CD4-positive, alpha-beta T cell treated with Interferon gamma for 1 hour (primary cell): ENCODE data around the gene ARHGEF11.
"Not testable (repeated sequence)": the region's sequence is repeated elsewhere in the genome, so short reads cannot be mapped to it uniquely, and the experiment has no call there.

ENCODE experiments used
- DNase-seq: peaks from one replicate; pipeline ENCODE4 v3.0.0-alpha.2; 2020

The ARHGEF11 gene, protein sequence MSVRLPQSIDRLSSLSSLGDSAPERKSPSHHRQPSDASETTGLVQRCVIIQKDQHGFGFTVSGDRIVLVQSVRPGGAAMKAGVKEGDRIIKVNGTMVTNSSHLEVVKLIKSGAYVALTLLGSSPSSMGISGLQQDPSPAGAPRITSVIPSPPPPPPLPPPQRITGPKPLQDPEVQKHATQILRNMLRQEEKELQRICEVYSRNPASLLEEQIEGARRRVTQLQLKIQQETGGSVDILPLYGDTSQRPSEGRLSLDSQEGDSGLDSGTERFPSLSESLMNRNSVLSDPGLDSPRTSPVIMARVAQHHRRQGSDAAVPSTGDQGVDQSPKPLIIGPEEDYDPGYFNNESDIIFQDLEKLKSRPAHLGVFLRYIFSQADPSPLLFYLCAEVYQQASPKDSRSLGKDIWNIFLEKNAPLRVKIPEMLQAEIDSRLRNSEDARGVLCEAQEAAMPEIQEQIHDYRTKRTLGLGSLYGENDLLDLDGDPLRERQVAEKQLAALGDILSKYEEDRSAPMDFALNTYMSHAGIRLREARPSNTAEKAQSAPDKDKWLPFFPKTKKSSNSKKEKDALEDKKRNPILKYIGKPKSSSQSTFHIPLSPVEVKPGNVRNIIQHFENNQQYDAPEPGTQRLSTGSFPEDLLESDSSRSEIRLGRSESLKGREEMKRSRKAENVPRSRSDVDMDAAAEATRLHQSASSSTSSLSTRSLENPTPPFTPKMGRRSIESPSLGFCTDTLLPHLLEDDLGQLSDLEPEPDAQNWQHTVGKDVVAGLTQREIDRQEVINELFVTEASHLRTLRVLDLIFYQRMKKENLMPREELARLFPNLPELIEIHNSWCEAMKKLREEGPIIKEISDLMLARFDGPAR (N-terminal part only)

DNA sequence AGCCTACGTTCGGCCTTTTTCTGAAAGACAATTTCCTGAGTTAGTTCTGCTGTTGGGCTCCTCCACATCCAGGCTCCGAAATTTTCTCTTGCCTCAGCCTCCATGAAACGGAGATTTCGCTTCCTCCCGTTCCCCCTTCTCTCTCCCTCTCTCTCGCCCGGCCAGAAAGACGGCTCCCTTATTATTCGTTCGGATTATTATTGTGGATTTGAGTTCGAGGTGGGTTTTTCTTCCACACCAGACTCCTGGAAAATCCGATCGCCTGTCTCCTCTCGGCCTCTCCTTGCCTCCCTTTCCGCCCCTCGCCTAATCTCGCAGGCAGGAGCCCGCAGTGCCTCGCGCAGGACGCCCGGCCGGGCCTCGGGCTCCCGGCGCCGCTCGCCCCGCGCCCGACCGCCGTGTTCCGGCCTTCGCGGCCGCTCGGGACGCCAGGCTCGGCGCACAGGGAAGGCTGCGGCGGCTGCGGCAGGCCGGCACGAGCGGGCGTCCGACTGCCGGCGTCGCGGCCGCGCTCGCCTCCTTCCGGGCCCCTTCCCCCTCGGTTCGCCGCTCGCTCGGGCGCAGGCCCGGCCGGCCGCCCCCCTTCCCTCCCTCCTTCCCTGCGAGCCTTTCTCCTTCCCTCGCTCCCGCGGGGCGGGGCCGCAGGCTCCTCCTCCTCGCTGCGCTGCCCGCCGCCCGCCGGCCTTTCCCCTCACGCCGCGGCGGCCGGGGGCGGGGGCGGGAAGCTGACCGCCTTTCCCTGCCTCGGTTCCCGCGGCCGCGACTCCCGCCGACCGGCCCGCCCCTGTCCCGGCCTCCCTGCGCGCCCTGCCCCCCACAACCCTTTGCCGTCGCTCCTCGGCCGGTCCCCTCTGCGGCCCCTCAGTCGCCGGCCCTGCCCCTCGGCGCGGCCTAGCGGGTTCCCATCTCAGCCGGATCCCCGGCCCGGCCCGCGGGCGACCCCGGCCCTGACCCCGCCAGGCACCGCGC is at the start of gene ARHGEF11:
Gene ARHGEF11 (minus strand): TSS at position 493 of the 969 bp plus-strand sequence. CDS start 1,412 bp downstream, outside the sequence.
- peak; percentile 24 for DNase-seq

DNA sequence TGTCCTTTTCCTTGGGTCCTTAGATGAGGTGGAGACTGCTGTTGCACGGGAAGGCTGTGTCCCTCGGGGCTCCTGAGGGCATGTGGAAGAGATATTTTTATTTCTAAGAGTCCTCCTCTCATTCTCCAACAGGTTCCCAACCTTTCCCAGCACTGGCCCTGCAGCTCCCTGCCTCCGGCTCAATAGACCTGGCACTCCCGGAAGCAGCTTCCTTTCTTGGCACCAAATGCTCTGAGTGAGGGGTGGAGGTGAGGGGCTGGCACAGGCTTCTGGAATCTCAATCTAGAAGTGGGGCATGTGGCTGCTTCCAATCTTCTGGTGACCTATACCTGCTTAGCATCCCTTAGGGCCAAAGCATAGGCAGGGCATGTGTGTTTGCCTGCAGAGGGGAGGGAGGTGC is 49.5 kb upstream of the ARHGEF11 start:
- DNase-seq: no peak

DNA sequence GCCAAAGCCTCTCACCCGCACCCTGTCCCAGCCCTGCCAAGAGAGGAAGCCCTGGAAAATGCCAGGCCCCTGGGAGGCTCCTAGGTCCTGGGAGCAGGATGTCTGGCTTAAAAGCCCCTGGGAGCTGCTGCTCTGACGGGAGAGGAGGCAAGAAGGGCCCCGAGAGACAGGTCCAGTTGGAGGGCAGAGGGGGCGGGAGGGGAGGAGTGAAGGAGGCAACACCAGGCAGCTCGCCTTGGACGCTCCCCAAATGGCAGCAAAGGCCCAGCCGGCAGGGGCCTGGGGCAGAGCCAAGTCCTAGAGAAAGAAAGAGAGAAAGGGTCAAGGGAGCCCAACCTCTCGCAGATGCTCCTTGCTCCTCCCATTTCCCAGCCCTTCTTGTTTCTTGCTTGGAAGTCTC is 47.3 kb upstream of the ARHGEF11 start:
- DNase-seq: no peak

DNA sequence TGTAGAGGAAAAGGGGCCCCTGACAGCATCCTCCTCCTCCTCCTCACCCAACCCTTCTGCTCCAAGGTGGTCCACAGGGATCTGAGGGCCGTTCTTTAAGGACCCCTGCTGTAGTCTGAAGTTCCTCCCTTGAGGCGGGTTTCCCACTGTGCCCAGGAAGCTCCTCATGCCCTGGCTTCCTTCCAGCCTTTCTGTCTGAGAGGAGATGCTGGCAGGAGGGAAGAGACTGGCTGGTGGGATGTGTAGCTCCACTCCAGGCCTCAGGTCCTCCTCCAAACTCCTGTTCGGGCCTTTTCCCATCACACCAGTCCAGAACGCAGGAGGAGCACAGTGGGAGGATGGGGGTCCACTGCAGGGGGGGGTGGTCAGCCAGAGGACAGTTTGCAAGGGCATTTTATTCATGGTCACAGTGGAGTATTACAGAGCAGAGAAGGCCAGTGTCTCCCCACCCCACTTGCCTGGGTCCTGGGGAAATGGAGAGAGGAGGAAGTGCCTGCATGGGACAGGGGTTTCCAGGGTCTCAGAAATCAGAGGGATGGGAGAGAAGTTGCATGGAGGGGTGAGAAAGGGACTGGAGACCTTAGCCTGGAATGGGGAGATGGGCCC is 46.2 kb upstream of the ARHGEF11 start:
- no peak for DNase-seq

DNA sequence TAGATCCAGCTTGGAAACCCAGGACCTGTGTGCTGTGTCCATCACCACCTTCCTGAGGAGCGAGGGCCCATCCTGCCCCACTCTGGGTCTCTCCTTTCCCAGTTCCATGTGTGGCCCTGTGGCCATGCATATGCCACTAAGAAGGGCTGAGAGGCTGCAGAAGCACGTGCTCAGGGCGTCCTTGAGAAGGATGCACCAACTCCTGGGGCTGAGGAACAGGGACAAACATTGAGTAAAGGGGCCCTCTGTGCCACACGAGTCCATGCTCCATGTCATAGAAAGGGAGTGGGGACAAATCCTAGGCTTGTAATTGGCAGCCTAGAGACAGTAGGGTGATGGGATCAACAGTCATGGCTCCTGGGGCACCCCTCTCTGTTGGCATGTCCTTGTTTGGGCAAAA is 45.6 kb upstream of the ARHGEF11 start:
- DNase-seq: no peak

DNA sequence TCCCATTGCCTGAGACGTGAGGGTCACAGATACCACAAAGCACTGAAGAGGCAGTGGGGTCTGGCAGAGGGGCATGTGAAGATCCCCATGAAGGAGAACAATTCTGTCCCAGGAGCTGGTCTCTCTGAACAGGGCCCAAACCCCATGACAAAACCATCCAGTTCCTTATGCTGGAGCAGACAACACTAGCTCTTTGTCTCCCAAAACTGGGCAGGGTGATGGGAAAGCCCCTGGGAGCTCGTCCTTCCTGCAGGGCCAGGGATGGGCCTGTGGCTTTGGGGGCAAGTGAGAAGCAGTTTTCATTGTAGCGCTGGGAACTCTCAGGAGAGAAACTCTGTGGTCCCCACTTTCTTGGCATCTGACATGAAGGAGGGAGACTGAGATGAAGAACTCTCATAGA is 45.2 kb upstream of the ARHGEF11 start:
- DNase-seq: no peak

DNA sequence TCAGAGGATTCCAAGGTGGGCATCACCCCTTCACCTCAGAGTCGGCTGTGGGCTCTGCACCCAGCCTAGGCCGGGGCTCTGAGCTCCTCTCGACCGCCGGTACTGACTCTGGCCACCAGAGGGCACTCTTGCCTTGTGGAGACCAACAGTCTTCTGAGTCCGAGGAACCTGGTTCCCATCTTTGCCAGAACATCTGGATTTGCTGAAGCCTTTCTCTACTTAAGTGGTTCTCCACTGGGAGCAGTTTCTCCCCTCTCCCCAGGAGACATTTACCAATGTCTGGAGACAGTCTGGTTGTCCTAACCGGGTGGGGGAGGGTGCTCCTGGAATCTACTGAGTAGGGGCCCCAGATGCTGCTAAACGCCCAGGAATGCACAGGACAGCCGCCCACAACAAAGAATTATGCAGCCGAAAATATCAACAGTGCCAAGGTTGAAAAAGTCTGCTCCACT is 44.7 kb upstream of the ARHGEF11 start:
- DNase-seq: peak; percentile 74

DNA sequence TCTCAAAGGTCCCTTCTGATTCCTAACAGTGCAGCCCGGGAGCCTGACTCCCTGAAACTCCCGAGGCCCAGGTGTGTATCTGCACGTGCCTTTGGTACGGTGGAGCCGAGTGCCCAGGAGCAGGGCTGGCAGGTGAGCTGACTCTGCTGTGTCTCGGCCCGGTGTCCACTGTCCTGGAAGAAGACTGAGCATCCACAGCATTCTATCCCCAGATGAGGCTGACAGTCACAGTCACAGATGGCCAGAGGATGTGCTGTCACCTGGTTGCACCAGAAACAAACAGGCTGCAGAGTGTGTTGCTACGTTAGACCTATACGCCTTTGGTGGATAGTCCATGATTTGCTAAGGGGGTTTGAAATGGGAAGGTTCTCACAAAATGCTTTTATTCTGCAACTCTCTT is 44.2 kb upstream of the ARHGEF11 start:
- DNase-seq: no peak

DNA sequence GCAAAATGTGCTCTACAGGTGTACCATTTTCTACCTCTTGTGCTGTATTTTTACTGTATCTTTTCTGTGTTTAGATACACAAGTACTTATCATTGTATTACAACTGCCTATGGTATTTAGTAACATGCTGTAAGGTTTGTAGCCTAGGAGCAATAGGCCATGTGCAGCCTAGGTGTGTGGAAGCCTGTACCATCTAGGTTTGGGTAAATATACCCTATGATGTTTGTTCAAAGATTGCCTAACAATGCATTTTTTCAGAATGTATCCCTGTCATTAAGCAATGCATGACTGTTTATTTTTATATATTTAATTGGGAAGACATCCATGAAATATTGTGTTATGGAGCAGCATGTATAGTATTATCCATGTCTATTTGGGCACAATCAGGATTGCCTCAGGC is 43.1 kb upstream of the ARHGEF11 start:
- no peak for DNase-seq

DNA sequence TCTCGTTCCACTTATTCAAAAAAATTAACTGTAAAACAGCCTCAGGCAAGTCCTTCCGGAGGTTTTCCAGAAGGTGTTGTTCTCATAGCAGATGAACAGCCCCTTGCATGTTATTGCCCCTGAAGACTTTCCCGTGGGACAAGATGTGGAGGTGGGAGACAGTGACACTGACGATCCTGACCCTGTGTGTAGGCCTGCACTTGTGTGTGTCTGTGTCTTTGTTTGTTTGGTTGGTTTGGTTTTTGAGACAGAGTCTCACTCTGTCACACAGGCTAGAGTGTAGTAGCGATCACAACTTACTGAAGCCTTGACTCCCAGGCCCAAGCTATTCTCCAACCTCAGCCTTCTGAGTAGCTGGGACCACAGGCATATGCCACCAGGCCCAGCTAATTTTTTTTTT is 41.5 kb upstream of the ARHGEF11 start:
- DNase-seq: no peak

DNA sequence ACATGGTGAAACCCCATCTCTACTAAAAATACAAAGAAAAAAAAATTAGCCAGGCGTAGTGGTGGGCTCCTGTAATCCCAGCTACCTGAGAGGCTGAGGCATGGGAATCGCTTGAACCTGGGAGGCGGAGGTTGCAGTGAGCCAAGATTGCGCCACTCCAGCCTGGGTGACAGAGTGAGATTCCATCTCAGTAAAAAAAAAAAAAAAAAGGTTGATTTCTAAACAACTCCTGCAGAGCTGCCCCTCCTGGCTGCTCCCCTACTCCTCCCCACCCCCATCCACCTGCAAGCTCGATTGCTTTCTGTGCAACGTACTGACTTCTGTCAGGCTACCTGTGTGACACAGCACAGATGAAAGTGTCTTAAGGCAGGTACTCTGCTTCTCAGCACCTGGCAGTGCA is 40.8 kb upstream of the ARHGEF11 start:
- DNase-seq: no peak

DNA sequence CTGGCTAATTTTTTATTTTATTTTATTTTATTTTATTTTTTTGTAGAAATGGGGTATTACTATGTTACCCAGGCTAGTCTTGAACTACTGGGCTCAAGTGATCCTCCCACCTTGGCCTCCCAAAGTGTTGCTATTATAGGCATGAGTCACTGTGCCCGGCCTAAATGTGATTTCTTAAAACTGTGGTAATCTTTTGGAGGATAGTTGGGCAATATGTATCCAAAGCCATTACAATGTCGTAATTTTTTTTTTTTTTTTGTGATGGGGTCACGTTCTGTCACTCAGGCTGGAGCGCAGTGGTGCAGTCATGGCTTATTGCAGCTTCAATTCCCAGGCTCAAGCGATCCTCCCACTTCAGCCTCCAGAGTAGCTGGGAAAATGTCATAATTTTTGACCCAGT is 39.9 kb upstream of the ARHGEF11 start:
- DNase-seq: no peak

DNA sequence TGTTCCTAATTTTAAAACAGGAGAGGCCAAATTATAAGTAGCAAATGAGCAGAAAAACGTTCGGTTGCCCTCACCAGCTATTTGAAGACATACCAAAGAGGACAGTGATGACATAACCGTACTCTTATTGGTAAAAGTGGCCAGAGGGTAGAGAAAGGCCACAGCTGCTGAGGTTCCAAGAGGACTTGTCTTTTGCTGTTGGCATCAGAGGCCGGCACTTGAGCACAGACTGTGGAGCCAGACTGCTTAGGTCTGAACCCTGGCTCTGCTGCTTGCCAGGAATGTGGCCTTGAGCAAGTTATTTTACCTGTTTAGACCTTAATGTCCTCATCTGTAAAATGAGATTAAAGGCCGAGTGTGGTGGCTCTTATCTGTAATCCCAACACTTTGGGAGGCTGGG is 39.2 kb upstream of the ARHGEF11 start:
- no peak for DNase-seq

DNA sequence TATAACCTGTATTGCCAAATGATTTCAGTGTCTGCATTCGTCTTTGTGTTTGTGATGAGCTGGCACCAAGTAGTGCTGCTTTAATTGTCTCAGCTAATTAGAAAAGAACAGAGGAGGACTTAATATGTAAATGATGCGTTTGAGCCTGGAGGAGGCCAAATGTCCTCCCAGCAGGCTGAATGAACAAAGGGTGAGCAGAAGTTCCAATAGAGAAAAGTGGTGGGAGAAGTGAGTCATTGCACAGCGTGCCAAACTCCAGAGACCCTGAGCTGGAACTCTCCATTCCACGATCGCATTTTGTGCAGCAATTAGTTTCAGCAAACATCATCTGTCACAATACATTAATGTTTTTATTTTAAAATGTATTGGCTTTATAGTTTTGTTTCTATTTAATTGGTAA is 36.2 kb upstream of the ARHGEF11 start:
- DNase-seq: no peak

DNA sequence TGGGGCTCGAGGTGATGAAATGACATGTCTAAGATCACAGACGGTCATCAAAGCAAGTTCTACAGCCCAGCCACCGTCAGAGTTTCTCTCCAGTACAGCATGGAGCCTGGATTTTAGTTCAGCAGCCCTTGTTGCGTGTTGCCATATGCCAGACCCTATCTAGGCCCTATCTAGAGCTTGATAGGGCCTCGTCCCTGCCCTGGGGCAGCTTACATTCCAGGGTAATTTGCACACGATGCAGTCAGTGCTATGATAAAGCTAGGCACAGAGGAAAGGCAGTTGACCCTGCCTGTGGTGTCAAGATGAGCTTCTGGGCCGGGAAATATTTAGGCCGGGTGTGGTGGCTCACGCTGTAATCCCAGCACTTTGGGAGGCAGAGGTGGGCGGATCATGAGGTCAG is 35.2 kb upstream of the ARHGEF11 start:
- DNase-seq: no peak

DNA sequence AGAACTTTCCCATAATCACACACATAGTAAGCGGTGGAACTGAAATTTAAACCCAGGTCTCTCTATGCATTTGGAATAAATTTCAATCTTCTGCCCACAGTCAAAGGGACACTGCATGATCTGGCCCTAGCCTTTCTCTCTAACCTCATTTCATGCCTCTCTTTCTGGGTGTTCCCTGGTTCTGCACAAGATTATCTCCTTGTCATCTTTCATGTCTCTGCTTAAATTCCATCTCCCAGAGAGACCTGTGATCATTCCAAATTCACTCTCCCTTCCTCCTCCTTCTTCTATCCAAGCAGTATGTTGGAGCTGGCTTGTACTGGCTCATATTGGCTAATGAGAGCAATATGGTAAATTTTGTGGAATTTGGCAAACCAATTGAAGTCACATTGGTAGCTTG is 31.9 kb upstream of the ARHGEF11 start:
- no peak for DNase-seq

DNA sequence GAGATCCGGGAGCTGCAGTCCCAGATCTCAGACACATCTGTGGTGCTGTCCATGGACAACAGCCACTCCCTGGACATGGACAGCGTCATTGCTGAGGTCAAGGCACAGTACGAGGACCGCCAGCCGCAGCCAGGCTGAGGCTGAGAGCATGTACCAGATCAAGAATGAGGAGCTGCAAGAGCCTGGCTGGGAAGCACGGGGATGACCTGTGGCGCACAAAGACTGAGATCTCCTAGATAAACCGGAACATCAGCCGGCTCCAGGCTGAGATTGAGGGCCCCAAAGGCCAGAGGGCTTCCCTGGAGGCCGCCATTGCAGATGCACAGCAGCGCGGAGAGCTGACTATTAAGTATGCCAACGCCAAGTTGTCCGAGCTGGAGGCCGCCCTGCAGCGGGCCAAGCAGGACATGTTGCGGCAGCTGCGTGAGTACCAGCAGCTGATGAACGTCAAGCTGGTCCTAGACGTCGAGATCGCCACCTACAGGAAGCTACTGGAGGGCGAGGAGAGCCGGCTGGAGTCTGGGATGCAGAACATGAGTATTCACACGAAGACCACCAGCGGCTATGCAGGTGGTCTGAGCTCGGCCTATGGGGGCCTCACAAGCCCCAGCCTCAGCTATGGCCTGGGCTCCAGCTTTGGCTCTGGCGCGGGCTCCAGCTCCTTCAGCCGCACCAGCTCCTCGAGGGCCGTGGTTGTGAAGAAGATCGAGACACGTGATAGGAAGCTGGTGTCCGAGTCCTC is 28.6 kb upstream of the ARHGEF11 start:
- peak; percentile 33 for DNase-seq

DNA sequence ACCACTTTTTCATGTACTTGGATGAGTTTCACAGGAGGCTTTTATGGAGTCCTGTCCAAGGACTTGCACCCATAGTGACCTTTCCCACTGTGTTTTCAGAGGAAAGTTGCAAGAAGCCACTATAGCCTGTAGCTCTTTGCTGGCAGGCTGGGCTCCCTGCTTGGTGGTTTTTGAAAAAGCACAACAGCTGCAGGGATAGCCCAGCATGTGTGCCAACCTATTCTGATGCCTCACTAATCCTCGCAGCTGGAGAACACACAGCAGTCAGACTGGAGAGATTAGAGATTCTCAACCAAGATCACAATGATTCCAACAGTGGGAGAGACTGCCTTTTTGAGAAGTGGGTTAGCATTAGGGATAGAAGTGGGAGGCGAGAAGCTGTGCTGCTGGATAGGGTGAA is 24.1 kb upstream of the ARHGEF11 start:
- DNase-seq: no peak

DNA sequence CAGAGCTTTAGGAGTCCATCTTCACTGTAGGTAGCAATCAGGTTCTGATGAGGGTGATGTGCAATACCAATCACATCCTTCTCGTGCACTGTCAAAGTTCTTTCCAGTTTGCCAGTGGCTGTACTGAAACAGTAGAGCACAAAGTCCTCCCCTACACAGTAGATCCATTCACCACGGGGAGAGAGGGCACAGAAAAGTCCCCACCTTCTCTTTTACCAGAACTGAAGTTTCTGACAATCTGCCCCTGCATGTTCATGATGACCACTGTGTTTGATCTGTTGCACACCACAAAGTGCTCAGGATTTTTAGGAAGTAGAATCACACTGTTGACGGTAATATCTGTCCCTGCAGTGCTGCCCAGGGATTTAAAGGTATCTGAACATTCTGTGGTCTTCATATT is 13.7 kb upstream of the ARHGEF11 start:
- DNase-seq: not testable (repeated sequence)

DNA sequence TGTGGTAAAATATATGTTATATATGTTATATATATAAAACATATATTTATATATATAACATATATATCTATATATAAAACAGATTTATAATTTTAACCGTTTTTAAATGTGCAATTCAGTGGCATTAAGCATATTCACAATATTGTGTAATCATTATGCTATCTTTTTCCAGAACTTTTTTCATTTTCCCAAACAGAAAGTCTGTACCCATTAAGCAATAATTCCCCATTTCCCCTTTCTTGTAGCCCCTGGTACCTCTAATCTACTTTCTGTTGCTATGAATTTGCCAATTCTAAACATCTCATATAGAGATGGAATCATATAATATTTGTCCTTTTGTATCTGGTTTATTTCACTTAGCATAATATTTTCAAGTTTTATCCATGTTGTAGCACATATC is 10.7 kb upstream of the ARHGEF11 start:
- DNase-seq: no peak

DNA sequence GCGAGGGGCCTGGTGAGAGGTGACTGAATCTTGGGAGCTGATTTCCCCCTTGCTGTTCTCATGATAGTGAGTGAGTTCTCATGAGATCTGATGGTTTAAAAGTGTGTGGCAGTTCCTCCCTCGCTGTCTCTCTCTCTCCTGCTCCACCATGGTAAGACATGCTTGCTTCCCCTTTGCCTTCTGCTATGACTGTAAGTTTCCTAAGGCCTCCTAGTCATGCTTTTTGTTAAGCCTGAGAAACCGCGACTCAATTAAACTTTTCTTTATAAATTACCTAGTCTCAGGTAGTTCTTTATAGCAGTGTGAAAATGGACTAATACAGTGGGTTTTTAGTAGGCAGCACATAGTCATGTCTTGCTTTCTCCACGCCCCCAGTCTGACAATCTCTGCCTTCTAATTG is 10.2 kb upstream of the ARHGEF11 start:
- DNase-seq: not testable (repeated sequence)

DNA sequence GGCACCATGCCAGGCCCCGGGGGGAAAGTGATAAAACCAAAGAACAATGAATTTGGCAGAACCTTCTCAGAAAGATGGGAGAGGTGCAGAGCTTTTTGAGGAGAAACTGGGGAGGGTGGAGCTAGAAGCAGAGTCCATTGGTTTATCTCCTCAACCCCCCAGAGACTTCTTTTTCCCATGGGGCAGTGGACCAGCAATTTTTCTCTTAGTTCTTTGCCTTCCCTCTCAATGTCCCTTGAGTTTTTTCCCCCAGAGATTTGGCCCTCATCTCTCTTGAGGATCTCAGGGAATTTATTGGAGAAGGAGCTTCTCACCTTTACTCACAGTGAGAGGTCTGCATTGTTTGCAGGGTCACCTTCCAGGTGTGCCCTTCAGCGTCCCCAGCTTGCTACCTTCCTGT is 5.3 kb upstream of the ARHGEF11 start:
- no peak for DNase-seq
